Forelimb muscle (tissue), 1 donor: ENCODE measurements around the gene OTULINL. TPM values are rescaled to one million over a fixed set of nuclear protein-coding genes. Genes with fewer than 3 reads are reported as not detected.

Experiments used
- DNase-seq: peaks from one replicate; pipeline ENCODE4 v3.0.0-alpha.2; 2013; ENCODE audit warnings: low read depth
- polyA plus RNA-seq: library from polyadenylated mRNA; unstranded; fragments of 120-200 nt; gene quantifications from one replicate; pipeline ENCODE4 v1.2.1, GENCODE V29; 2013; ENCODE audit not compliant: insufficient read length

OTULINL gene
- polyA plus RNA-seq, 1 donor, result 2.7 TPM

DNA sequence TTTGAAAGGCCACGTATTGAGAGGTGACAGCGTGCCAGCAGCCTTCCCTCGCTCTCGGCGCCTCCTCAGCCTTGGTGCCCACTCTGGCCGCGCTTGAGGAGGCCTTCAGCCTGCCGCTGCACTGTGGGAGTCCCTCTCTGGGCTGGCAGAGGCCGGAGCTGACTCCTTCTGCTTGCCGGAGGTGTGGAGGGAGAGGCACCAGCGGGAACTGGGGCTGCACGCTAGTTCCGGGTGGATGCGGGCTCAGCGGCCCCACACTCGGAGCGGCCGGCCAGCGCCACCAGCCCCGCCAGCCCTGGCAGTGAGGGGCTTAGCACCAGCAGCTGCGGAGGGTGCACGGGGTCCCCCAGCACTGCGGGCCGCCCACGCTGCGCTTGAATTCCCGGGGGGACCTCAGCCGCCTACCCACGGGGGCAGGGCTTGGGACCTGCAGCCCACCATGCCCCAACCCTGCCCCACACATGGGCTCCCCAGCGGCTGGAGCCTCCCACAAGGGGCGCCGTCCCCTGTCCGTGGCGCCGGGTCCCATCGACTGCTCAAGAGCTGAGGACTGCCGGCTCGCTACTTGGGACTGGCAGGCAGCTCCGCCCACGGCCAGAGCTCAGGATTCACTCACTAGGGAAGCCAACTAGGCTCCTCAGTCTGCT is 4.4 kb upstream of the OTULINL start:
- no peak for DNase-seq

DNA sequence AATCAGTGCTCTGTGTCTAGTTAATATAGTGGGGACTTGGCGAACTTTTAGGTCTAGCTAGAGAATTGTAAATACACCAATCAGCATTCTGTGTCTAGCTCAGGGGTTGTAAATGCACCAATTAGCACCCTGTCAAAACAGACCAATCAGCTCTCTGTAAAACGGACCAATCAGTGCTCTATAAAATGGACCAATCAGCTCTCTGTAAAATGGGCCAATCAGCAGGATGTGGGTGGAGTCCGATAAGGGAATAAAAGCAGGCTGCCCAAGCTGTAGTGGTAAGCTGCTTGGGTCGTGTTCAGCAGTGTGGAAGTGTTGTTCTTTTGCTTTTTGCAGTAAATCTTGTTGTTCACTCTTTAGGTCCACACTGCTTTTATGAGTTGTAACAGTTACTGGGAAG is 3.6 kb upstream of the OTULINL start:
- DNase-seq, result no peak

DNA sequence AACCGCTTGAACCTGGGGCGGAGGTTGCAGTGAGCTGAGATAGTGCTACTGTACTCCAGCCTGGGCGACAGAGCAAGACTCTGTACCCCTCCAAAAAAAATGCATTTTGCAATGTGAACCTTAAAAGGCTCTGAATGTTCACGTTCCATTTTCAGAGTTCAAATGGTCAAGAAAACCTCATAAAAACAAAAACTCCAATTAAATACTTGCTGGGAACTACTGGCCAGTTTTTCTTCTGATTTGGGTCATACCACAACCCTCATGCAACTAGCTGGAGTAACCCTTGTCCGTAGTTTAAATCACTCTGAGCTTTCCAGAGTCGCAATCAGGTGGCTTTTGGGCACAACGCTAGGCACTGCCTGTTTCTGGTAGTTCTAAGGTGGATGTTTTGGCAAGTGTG is 2.3 kb upstream of the OTULINL start:
- no peak for DNase-seq

DNA sequence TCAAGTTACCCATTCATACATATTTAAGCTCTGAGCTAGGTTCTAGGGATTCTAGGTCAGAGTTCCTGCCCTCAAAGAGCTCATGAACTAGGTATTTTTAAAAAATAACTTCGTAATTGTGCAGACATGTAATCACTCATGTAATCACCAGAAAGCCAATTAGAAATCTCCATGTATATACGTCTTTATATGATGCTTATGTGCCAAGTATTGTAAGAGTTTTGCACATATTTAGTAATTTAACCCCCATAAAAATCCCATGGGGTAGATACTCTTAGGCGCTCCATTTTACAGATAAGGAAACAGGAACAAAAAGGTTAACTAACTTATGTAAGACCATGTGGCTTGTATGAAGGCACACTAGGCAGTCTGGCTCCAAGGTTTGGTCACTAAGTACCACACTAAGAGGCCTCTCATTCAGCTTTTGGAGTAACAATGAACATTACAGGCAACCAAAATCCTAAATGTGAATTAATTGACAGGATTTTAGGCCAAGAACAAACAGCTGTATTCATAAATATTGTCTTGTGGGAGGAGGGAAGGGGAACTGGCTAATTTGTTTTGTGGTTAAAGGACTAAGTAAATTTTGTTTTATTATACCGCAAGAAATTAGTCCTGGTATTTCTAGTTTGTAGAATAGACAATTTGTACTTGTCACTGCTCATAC is 1.7 kb upstream of the OTULINL start:
- DNase-seq, result no peak

DNA sequence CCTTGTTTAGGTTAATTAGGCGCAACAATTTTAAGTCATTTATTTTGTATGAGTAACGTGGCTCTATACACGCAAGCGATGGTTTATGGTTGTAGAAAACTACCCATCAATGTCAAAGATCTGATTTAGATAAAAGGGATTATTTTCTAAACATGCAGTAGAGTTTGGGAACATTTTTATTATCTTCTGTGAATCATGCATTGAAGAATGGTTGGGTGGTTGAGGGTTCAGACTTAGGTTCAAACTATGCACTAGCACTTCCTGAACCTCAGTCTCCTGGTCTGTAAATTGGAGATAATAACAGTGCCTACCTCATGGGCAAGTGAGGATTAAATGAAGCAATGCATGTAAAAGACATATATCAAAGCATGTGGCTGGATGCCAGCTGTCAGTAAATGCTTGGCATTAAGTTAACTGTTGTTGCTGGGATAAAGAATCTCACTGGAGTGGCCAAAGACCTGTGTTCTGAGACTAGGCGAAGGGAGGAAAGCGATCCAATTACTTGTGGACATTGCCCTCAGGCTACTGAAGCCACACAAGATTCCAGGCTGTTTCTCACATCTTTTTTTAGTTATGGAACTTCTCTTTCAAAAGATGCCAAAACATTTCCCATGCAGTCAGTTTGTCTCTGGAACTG is 1.1 kb upstream of the OTULINL start:
- no peak for DNase-seq

DNA sequence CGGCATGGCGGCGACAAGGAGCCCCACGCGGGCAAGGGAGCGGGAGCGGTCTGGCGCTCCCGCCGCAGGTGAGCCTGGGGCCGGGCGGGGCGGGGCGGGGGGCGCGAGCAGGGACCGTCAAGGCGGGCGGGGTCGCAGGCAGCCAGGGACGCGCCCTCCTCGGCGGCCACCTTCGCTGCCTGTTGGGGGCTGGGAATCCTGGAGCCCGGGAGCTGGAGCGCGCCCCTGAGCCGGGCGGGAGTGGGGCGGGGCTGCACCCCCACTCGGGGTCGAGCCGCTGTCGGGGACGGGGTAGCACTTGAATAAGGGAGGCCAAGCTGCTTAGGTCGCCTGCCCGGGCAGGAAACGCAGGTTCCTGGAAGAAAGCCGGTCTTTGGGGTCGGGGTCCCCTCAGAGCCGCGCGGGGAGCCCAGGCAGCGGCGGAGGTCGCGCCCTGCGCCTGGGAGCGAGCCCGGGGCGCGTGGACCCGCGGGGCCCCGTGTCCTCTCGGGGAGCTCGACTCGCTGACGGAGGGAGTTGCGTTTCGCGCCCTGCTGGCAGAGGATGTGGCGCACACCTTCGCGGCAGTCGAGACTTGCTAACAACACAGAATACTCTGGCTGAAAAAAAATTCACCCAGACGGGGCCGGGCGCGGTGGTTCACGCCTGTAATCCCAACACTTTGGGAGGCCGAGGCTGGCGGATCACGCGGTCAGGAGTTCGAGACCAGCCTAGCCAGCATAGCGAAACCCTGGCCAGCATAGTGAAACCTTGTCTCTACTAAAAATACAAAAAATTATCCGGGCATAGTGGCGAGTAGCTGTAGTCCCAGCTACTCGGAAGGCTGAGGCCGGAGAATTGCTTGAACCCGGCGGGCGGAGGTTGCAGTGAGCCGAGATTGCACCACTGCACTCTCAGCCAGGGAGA is 552 bp downstream of the OTULINL start:
- DNase-seq, result no peak

DNA sequence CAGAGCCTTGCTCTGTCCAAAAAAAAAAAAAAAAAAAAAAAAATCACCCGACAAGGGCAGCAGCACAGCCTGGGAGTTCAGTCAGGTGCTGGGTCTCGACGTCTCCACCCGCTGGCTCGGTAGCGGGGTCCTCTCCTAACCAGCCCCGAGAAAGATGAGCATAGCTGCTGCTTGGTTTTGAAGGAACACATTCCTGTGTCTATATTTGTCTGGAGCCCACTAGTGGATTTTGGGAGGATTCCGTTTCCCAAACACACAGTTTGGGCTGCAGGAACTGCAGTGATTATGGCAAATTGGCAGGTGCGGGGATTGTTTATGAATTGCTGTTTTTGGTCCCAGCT is 1.2 kb downstream of the OTULINL start:
- DNase-seq, result no peak

DNA sequence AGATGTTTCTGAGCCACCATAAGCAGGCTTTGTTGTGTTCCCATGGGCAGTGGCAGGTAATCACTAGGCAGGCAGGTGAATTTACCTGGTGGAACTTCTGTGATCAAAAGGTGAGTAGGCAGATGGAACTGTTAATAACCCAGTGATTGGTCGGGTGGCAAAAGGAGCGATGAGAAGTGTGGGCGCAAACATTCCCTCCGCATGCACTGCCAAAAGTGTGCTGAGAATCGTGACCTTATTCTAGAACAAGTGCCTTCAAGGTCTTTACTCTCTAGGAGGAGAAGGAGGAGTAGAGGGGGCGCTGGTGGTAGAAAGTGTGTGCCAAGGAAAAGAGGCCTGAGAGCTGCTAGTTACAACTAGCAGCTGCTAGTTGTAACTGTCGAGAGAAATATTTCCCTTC is 3.3 kb downstream of the OTULINL start:
- no peak for DNase-seq

DNA sequence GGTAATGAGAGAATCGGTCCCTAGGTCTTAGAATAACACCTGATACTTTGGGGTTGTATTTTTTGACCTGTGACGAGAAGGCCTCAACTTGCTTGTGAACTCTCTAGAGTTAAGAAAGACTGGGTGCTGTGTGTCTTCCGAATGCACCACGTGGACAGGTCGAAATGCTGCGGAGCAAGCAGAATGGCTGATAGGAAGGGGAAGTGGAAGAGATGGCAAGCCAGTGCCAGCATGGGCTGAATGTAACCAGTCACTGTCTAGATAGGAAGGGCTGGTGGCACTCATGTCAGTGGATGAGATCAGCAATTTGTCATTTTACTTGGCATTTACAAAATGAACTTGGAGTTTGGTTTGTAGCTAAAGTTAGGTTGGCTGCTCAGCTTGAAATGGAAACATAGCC is 5.6 kb downstream of the OTULINL start:
- no peak for DNase-seq

DNA sequence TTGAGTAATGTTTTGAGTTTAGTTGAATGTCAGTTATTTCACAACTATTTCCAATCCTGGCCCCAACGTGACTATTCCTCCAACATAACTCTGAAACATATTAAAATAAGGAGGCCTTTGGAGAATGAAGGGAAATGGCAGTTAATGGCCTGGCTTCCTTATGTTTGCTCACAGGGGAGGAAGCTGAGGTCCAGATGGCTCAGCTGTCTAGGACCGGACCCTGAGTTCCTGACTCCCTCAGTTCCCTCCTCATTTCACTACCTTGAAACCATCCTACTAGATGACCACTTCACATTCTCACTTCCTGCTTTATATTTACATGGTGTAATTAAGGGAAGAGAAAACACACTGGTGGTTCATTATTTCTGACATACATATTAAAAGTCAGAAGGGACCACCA is 6.6 kb downstream of the OTULINL start:
- no peak for DNase-seq

DNA sequence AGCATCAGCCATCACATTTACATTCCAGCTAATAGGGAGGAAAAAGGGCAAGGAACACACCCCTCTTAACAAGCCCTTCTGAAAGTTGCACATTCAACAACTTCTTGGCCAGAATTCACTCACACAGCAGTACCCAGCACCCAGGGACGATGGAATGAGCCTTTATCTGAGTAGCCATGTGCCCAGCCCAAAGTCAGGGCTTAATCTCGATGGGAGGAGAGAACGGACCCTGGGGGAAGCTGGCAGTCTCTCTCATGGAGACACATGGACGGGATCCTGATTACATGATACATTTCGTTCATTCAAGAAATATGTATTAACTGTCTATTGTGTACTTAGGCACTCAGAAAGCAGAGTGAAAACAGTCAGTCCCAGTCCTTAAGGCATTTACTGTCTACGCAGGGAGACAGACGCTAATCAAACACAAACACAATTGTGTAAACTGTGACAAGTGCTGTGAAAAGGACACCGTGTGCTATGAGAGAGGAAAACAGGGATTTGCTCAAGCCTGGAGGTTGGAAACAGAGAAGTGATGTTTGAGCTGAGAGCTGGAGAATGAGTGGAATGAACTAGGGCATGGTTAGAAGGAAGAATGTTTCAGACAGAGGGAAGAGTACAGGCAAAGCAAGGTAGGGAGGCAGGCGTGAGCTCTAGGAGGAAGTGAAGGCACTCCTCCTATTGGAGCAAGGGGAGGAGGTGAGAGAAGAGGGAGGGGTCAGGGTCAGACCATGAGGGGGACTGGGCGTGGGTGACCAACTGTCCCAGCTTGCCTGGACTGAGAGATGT is 7.4 kb downstream of the OTULINL start:
- no peak for DNase-seq

DNA sequence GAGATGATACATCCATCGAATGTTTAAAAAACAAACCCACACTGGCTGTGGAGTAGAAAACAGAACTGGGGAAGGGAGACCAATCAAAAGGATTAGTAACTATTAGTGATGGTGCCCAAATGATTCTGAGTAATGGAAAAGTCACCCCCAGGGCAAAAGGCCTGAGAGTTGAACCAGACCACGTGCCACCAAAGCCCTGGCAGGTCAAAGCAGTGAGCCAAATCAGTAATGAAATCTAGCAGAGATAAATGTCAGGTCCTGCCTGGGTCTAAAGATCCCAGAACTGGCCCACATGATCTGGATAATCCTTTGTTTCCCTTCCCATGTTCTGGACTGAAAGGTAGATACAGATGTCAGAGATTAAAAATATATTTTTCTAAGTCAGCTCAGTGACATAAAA is 9.4 kb downstream of the OTULINL start:
- DNase-seq, result no peak

DNA sequence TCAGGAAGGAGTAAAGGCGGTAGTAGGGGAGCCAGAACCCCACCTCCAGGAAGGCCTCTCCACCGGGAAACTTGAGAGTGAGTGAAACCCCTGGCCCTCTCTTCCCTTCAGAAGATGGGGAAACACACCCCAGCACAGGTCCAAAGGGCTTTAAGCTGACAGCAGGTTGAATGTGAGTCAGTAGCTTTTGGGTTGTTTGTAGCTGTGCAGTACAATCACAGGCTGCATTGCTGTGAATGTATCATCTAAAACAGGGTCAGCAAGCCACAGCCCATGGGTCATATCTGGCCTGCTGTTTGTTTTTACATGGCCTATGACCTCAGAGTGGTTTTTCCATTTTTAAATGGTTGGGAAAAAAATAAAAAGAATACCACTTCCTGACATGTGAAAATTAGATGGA is 10.0 kb downstream of the OTULINL start:
- no peak for DNase-seq

DNA sequence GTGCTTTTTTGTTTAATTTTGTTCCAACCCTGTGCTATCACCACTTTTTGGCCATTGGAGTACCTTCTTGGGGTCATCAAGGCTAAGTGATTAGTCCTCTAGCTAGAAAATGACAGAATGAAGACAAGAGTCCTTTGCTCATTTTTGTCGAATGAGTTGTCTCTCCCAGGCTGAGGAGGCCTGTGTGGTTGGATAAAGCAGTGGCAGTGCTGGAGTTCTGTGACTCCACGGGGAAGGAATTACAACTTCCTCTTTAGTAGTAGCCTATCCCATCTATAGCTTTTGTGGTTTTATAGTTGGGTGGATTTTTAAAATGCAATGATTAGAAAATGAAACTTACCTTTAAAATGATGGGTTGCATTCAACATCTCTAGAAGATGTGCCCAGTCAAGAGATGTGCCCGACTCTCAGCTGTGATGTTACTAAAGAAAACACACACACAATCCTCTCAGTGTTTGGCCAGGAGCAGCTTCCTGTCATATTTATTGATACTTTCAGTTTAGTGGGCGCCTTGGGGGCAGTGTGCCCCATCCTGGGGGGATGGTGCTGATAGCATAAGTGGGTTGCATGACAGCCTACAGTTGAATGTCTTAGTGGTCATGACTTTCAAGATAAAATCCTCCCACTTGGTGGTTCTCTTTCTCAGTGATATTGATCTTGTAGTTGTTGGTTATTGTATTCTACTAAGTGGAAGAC is 11.9 kb downstream of the OTULINL start:
- no peak for DNase-seq

DNA sequence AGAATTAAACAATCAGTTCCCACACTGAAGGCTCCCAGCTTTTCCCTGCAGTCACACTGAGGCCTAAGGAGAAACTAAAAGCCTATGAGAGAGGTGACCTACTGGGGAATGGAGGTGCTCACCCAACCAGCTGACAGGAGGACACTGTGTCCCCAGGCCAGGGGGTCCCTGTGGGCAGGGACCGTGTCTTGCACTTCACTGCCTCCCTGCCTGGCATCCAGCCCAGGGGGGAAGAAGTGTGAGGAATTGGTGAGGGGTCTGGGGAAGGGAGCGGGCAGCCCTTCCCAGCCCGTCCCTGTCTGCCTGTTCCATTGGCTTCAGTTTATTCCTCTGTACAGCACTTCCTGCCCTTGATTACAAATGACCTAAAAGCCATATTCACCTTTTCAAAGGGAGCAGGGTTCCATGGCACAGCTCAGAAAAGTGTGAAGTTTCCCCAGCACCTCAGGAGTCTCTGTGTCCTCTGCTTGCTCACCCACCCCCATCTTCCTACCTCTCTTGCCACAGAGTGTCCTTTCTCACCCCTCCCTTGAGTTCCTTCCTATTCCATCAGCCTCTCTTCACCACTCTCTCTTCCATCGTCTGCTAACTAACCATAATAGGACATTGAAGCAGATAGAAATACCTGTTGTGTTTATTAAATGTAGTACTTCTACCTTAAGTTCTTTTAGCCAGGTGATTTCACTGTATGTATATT is 12.9 kb downstream of the OTULINL start:
- DNase-seq, result no peak

DNA sequence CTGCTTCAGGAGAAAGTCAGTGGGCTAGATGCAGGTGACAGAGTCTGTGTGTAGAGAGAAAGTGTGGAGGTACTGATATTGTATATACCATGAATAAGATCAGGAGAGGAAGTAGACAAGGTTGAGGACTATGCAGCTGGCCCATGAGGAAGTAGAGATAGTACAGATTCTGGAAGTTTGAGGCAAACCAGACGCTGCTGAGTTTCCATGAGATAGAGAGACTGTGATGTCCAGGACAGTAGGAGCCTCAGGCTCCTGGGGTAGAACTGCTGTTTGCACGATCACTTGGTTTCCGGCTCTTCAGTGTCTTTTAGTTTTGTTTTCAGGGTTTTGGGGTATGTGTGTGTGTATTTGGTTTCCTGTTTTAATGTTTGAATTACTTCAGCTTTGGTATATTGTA is 13.6 kb downstream of the OTULINL start:
- DNase-seq, result no peak

DNA sequence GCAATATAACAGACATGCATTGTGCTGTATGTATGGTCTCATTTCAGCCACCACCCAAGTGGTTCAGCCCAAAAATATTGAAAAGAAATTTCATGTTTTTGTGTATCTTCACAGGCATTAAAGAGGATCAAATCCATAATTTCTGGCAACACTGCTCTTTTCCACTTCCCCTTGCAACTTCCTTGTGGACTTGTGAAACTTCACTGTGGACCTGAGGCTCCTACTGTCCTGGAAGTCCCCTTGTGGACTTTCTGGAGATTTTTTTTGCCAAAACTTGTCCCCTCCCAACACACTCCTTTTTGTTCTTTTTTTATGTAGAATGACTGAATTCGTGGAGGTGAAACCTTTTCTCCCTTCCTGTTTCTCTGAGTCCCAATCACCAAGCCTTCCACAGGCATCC is 14.3 kb downstream of the OTULINL start:
- DNase-seq, result no peak

DNA sequence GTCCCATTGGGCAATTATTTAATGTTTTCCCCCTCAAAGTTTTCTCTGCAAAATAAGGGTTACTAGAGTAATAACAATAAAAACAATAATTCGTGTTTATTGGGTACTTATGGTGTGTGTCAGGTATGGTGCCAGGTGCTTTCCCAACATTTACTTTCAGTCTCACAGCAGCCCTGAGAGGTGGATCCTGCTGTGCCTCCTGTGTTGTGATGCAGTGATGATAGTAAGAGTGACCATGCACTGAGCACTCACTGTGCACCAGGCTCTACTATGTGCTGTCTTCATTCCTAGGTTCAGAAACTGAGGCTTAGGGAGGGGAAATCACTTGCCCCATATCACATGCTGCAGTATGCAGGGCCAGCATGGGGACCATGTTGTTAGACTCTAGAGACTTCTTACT is 15.5 kb downstream of the OTULINL start:
- DNase-seq, result no peak

DNA sequence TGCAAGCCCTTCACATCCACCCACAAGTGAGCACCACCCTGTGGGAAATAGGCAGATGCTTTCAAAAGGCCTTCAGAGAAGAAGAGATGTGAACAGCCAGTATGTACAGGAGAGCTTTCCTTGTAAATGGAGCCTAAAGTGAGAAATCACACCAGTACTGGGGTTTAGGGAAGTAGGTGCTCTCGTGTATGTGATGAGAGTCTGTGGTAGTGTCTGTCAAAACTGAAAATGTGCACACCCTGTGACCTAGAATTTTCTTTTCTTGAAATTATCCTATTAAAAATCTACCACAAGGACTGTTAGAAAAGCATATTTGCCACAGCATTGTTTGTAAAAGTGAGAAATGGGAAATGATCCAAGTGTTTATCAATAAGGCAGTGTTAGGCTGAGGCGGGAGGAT is 16.6 kb downstream of the OTULINL start:
- no peak for DNase-seq

DNA sequence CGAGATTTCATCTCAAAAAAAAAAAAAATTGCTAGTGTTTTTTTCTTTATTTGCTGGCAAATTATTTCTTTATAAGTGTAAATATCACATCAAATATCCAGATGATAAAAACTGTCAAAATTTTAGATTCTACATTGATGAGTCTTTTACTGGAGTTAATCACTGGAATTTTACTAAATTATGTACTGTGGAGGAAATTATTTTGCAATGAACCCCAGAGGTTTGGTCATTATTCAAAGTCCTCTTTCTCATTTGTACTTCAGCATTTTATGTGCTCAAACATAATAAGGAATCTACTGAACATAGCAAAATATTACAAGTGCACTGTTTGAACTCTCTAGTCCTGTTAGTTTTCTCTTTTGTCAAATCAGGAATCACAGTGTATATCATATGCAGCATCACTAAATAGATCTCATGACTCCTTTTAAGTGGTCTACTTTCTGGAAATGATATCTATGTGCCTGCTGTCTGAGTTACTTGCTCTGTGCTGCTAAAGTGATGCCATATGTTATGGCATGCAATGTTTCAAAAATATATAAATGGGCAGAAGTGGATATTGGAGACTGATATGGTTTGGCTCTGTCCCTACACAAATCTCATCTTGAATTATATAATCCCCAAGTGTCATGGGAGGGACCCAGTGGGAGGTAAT is 18.0 kb downstream of the OTULINL start:
- DNase-seq, result no peak
